GM06990 (cell line): ENCODE data around the gene AP4S1.
"Not testable (repeated sequence)": the region's sequence is repeated elsewhere in the genome, so short reads cannot be mapped to it uniquely, and the experiment has no call there.

Experiments
- DNase-seq: peaks from one replicate; pipeline ENCODE4 v3.0.0-alpha.2; 2011; ENCODE audit not compliant: insufficient read length; ENCODE audit errors: extremely low read depth
- H3K27me3 ChIP-seq: replicated peaks from 2 replicates; pipeline ENCODE4 v1.6.0; 2011; ENCODE audit warnings: low read length; ENCODE audit not compliant: control insufficient read depth, insufficient read depth
- H3K36me3 ChIP-seq: 2 replicates; pipeline ENCODE4 v1.5.1; 2011; ENCODE audit warnings: low read length; ENCODE audit not compliant: control insufficient read depth, insufficient read depth
- H3K4me3 ChIP-seq: replicated peaks from 2 replicates; pipeline ENCODE4 v1.5.1; 2011; ENCODE audit warnings: low read depth, mild to moderate bottlenecking, control low read depth, low read length
- CTCF ChIP-seq: IDR thresholded peaks from 2 replicates; pipeline ENCODE4 v1.5.1; 2011; ENCODE audit warnings: low read length, control low read depth, mild to moderate bottlenecking, inconsistent platforms; ENCODE audit not compliant: insufficient read depth, poor library complexity, severe bottlenecking

AP4S1 gene

GRCh38 chr14:31080056-31080455 is 54.6 kb downstream of the AP4S1 start:
- Histone ChIP-seq H3K4me3 (no peak overlapping the region), H3K27me3 (no peaks in the 10 kb centered on the region)

GRCh38 chr14:31080484-31080883 is 55.0 kb downstream of the AP4S1 start:
- DNase-seq: no peak
- no peaks in the 10 kb centered on the region for H3K36me3 ChIP-seq
- TF ChIP-seq CTCF: no peak
- no peaks in the 10 kb centered on the region for H3K27me3 ChIP-seq
- no peak overlapping the region for H3K4me3 ChIP-seq

More at GRCh38 chr14:31080056-31080455, 54.6 kb downstream of the AP4S1 start:
- H3K36me3 ChIP-seq: no peaks in the 10 kb centered on the region
- no peak for DNase-seq
- TF ChIP-seq CTCF: no peak

DNA sequence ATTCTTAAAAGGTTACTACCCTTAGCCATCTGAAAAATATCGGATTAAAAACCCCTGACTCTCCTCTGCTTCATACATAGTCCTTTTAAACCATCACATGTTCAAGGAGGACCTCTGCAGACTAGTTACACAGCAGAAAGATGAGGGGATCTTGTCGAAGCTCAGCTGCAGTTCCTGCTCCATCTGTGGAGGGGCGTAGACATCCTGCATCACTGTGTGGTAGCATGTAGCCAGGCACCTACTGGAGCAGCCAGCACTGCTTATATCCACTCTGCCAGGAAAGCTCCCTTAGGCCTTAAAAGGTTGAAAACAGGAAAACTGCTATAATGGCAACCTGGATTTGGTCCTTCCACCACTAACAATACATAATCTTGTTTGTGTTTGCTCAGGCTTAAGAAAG is 58.3 kb downstream of the AP4S1 start:
- no peak overlapping the region for H3K4me3 ChIP-seq
- no peak for DNase-seq
- H3K27me3 ChIP-seq: no peaks in the 10 kb centered on the region
- no peak for TF ChIP-seq CTCF
- no peaks in the 10 kb centered on the region for H3K36me3 ChIP-seq

GRCh38 chr14:31084385-31084784 is 58.9 kb downstream of the AP4S1 start:
- no peak overlapping the region for H3K4me3 ChIP-seq
- no peaks in the 10 kb centered on the region for H3K27me3 ChIP-seq
- DNase-seq: peak; percentile 28
- no peaks in the 10 kb centered on the region for H3K36me3 ChIP-seq
- TF ChIP-seq CTCF: peak; percentile 19

DNA sequence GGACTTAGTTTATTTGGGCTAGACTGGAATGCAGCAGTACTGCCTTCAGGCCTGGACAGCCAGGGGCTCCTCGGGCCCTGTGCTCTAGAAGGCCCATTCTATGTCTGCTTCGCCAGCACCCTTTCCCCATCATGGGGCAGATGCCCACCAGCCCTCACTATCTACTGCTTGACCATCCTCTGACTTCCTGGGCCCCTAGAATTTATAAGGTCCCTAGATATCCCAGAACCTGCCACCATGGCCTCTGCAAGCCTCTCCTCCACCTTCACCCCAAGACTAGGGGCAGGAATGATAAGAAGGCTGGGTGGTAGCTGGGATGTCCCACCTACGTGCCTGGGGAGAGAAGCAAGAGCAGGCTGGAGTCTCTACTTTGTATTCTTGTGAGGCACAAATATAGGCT is 59.6 kb downstream of the AP4S1 start:
- H3K36me3 ChIP-seq: no peaks in the 10 kb centered on the region
- no peak for TF ChIP-seq CTCF

DNA sequence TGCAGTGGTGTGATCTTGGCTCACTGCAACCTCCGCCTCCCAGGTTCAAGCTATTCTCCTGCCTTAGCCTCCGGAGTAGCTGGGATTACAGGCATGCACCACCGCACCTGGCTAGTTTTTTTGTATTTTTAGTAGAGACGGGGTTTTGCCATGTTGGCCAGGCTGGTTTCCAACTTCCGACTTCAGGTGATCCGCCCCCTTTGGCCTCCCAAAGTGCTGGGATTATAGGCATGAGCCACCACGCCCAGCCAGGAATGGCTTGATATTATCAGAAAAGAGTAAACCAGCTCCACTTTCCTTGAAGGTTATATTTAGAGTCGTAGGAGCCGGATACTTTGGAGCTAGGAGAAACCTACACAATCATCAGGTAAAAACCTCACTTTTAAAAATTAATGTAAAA is 61.0 kb downstream of the AP4S1 start:
- not testable (repeated sequence) for H3K36me3 ChIP-seq, H3K27me3 ChIP-seq, DNase-seq, H3K4me3 ChIP-seq

More for the DNA sequence above, 59.6 kb downstream of the AP4S1 start:
- Histone ChIP-seq H3K4me3 (no peak overlapping the region), H3K27me3 (no peaks in the 10 kb centered on the region)
- DNase-seq: no peak
